ENCODE measurements around the gene SERINC2. TPM values are rescaled to one million over a fixed set of nuclear protein-coding genes. Genes with fewer than 3 reads are reported as not detected.

Gene SERINC2
- total RNA-seq, 1 experiment from 2014 or later: 50.1 TPM

- Histone ChIP-seq H2AFZ (ENCODE audit: low read depth, low read length, poor library complexity, severe bottlenecking) (no peak overlapping the region), H3K4me1 (ENCODE audit: control insufficient read depth in 1 of 2, insufficient read depth in 2 of 2, low read length in 2 of 2) (peaks cover 0 to 16% of the 10 kb centered on the region in 2 experiments; a peak in 2 of 4 replicates), H3K4me3 (replicated peaks in 1 of 2; ENCODE audit: low read depth in 1 of 2, low read length in 2 of 2) (no peak overlapping the region), H3K79me2 (ENCODE audit: insufficient read depth, low read length) (no peaks in the 10 kb centered on the region), H3K27ac (ENCODE audit: low read depth, low read length) (no peak overlapping the region), H4K20me1 (ENCODE audit: insufficient read depth) (no peaks in the 10 kb centered on the region), H3K9ac (ENCODE audit: low read length) (no peak overlapping the region), H3K27me3 (ENCODE audit: insufficient read depth, low read length) (no peaks in the 10 kb centered on the region), H3K9me3 (ENCODE audit: control insufficient read depth in 1 of 2, insufficient read depth in 1 of 2, low read depth in 1 of 2, low read length in 2 of 2) (no peaks in the 10 kb centered on the region), H3K4me2 (ENCODE audit: low read length) (no peak overlapping the region), H3K36me3 (ENCODE audit: control insufficient read depth in 1 of 2, insufficient read depth in 2 of 2, low read length in 2 of 2) (no peaks in the 10 kb centered on the region), H3K9me2 (ENCODE audit: insufficient read depth) (no peaks in the 10 kb centered on the region)
- ATAC-seq: no peak
- no peak for TF ChIP-seq MAX (IDR thresholded peaks at IDR 0.05)
- no peak for TF ChIP-seq EZH2 (IDR thresholded peaks at IDR 0.05)
- no peak for TF ChIP-seq SRF (IDR thresholded peaks at IDR 0.05; ENCODE audit: low read depth)
- no peak for TF ChIP-seq CEBPB (IDR thresholded peaks at IDR 0.05; ENCODE audit: low read depth)
- no peak for TF ChIP-seq EGR1 (IDR thresholded peaks at IDR 0.05; ENCODE audit: low read depth)
- no peak for TF ChIP-seq SP1 (IDR thresholded peaks at IDR 0.05; ENCODE audit: low read depth)
- no peak for TF ChIP-seq TCF7L2 (IDR thresholded peaks at IDR 0.05; ENCODE audit: borderline replicate concordance, extremely low read depth, insufficient read depth, insufficient read length)
- TF ChIP-seq ZFX (IDR thresholded peaks at IDR 0.05): no peak
- no peak for TF ChIP-seq EZH2phosphoT487 (IDR thresholded peaks at IDR 0.05; ENCODE audit: borderline replicate concordance)
- no peak for TF ChIP-seq CBX3 (IDR thresholded peaks at IDR 0.05; ENCODE audit: low read depth)
- no peak for TF ChIP-seq POLR2AphosphoS5 (IDR thresholded peaks at IDR 0.05; ENCODE audit: low read depth, low read length)
- TF ChIP-seq ATF3 (IDR thresholded peaks at IDR 0.05): no peak
- no peak for TF ChIP-seq FOSL1 (IDR thresholded peaks at IDR 0.05; ENCODE audit: low read depth)
- no peak for TF ChIP-seq JUND (IDR thresholded peaks at IDR 0.05)
- TF ChIP-seq ZNF274 (IDR thresholded peaks at IDR 0.05; ENCODE audit: low read depth, low read length): no peak
- TF ChIP-seq REST (IDR thresholded peaks at IDR 0.05; ENCODE audit: low read depth): no peak
- no peak for TF ChIP-seq POLR2A (IDR thresholded peaks at IDR 0.05; ENCODE audit: borderline replicate concordance, extremely low read depth, insufficient read depth, insufficient read length)
- no peak for DNase-seq (ENCODE audit: low read depth, low spot score)
- no TSS peak for BruUV-seq (replicated peaks)
- RAD21 ChIA-PET (ENCODE audit: low non-redundant PET in 1 of 2, low total read pairs in 2 of 2, uncharacterized antibody in 2 of 2, unreplicated experiment in 2 of 2): no interaction called here
- CTCF ChIA-PET: no interaction called here
- POLR2A ChIA-PET: no interaction called here
- intact Hi-C loops (cut with micrococcal nuclease): no loop called here
Measured at GRCh38 chr1:31387612-31388011, 25.4 kb upstream of the SERINC2 start.

All from HCT116 (cell line).